NCI-H1105 (cell line): Measurements from ENCODE around the gene UNC50.

Source experiments
- DNase-seq: peaks from one replicate; lab custom pipeline; 2025; lab: John Stamatoyannopoulos, UW

The UNC50 gene, protein sequence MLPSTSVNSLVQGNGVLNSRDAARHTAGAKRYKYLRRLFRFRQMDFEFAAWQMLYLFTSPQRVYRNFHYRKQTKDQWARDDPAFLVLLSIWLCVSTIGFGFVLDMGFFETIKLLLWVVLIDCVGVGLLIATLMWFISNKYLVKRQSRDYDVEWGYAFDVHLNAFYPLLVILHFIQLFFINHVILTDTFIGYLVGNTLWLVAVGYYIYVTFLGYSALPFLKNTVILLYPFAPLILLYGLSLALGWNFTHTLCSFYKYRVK

GRCh38 chr2:98608116-98608961 is at the start of gene UNC50, which contains the start of gene COA5:
Gene UNC50, plus strand, starts transcription at chr2:98608589. Its CDS starts 1,171 bp downstream, at chr2:98609760.
Gene COA5, minus strand, starts transcription at chr2:98608512. Its CDS starts 107 bp downstream, at chr2:98608405.
- DNase-seq = peak; percentile 67

DNA sequence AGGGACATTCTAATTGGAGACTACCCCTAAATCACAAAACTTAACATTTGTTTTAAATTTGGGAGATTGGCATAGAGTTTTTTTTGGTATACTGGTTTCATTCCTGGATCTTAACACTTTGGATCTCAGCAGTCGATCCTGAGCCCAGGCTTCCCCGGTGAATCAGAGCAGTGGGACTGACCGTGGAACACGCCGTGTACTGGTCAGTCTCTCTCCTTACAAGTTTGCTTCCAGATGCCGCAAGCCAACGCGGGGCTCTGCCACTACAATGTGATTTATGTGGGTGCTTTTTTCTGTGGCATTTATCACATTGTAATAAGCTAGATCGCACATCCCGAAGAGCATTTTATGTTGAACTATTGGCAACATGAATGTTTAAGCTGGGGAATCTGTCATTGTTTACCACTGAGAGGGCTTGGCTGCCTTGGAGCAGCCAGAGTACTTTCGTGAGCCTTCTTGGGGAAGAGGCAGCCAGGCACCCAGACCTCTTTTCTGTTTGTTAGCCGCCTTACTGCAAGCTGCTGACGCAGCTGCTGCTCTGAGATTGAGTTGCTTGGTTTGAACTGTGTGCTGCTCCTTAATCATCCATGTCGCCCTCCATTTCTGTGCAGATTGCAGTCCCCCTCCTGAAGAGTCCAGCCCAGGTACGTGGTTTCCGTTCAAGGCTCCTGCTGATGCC is 49.4 kb upstream of the UNC50 start:
- no peak for DNase-seq

DNA sequence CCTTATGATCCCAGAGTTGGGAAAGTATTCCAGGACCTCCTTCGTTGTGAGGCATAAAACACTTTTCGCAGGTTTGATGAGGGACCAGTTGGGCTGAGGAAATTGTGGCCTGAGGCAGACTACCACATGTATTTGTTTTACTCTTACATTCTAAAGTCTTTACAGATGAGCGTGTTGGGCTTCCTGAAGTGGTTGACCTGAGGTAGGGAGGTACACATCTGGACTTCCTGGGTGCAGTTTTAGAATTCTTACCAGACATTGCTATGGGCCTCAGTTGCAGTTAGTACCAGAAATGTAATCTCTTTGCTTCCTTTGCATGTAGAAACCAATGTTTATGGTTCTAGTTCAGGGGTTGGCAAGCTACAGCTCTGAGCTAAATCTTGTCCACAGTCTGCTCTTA is 48.8 kb upstream of the UNC50 start:
- DNase-seq = no peak

GRCh38 chr2:98560256-98560771 is 48.1 kb upstream of the UNC50 start:
- no peak for DNase-seq

DNA sequence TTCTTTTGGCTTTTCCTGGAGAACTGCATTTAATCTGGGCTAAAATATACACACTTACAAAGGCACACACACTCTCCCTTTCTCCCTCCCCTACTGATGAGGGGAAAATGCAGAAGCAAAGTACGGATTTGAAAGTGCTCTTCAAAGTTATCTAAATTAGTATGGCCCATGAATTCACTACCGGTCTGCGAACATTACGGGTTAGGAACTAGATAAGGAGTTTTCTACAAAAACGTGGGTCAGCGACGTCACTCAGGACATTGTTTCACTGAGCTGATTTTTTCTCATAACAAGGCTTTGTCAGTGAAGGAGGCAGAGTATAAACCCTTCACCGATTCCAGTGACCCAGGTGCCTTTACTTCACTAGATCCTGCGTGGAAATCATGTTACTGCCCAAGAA is 47.4 kb upstream of the UNC50 start:
- DNase-seq = no peak

DNA sequence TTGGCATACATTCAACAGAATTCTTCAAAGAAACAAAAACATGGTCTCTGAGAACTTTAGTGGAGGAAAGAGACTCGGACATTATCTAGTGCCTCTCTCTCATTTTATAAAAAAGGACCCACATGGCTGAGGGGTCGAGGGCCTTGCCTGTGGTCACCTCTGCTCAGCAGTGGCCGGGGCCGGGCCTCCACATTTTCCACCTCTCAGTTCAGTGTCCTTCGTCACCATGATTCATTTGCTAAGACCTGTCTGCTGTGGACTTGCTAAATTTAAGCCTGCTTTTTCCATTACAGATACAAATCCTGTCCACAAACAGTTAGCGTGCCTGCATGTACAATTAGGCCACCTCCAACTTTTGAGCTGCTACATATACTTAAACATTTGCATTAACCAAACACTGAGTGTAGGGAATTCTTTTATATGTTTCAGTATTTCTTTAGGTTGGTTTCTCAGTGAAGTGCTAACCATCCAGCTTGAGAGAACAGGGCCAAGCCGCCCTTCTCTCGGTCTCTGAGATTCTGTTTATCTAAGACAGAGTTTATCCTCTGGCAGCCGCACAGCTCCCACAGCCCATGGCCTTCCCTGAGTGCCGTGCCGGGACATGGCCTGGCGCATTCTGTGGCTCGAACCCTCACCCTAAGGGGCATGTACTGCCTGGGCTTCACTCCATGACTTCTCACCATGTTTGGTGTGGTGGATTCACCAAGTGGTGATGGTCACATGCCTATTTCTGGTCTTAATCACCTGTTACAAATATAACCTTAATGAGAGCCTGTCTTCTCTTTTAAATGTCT is 46.3 kb upstream of the UNC50 start:
- no peak for DNase-seq

- no peak for DNase-seq
Measured at GRCh38 chr2:98563394-98563793, 45.0 kb upstream of the UNC50 start.

- DNase-seq = no peak
Measured at GRCh38 chr2:98564541-98565132, 43.8 kb upstream of the UNC50 start.

DNA sequence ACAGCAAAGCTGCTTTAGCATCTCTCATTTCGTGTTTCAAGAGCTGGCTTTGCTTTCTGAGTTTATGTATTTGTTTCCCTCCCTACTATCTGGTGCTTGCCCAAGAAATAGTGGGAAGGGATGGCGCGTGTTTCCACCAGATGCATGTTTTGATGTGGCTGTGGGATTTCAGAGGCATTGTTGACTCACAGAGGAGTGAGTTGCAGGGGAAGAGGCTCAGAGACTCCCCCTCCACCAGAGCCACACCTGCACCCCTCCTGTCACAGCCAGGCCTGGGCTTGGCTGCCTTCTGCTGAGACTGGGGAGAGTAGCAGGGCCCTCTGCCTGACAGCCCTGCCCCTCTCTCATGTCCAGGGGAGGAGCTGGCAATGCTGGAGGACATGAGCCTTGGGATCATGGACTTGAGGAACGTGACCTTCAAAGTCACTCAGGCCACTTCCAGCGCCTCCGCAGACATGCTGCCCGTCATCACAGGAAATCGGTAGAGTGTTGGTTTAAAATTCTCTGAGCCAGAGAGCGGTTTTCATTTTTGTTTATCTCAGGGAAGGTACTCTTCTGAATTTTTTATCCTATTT is 43.0 kb upstream of the UNC50 start:
- no peak for DNase-seq

GRCh38 chr2:98565941-98566340 is 42.4 kb upstream of the UNC50 start:
- no peak for DNase-seq

GRCh38 chr2:98568161-98568956 is 40.0 kb upstream of the UNC50 start:
- no peak for DNase-seq

DNA sequence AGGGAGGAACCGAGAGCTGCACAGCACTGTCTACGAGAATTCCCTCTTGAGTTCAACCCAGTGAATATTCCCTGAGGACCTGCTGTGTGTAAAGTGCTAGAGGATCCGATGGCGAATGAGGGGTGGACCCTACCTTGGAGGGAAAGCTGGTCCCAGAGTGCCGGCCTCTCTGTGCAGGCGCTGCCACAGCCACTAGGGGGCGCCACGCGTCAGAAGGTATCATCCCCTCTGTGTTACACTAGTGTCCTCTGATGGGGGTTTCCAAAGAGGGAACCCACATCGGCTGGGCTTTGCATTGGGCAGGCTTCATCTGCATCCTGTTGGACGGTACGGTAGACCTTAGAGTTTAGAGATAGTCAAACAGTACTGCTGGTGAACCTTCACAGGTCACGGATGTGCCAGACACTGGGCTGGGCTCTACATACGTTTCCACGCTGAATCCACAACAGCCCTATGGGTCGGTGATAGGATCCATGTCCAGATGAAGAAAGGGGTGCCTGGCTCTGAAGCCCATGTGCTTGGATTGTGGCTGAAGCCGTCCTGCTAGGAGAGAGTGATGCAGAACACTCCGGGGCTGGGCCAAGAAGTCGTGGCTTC is 39.1 kb upstream of the UNC50 start:
- peak; percentile 15 for DNase-seq

- DNase-seq = no peak
Measured at GRCh38 chr2:98569915-98570314, 38.5 kb upstream of the UNC50 start.

GRCh38 chr2:98570356-98570755 is 38.0 kb upstream of the UNC50 start:
- DNase-seq = no peak

DNA sequence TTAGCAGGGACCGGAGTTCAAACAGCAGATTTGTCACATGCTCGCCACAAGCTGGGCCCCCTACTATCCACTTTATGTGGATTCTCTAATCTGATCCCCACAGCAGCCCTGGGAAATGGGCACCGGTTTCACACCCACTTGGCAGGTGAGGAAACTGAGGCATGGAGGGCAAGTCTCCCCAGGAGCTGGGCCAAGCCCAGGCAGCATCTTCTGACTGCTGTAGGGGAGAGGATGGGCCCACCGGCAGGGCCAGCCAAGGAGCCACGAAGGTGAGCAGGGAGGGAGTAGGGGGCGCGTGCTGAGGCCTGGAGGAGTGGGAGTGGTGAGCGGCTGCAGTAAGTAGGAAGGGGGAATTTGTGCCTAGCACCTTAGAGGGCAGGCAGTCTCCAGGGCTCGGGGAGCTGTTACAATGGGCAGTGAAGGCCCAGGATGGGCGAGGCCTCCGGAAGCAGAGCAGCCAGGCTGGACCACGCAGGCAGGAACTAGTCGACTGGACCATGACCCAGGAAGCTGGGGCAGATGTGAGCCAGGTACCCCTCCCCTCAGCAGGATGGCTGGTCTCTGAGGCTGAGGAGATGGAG is 37.2 kb upstream of the UNC50 start:
- DNase-seq = no peak

DNA sequence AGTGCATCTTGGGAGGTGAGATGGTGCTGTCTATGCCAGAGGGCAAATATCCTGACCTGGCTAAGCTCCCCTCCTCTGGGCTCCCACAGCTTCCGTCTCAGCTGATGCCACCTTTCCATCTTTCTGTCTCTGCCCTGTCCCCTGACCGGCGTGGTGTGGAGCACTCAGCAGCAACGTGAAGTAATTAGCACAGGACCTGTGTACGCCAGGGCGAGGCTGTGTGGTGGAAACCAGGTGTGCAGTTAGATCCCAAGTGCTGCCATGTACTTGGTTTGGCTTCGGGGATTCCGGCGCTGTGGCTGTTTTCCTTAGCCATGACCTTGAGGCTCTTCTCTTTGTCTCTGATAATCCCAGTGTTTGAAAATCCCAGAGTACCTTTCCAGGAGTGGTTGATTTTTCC is 36.6 kb upstream of the UNC50 start:
- no peak for DNase-seq

- no peak for DNase-seq
Measured at GRCh38 chr2:98572211-98572610, 36.2 kb upstream of the UNC50 start.

- DNase-seq = no peak
Measured at GRCh38 chr2:98572676-98573075, 35.7 kb upstream of the UNC50 start.

GRCh38 chr2:98573426-98573825 is 35.0 kb upstream of the UNC50 start:
- DNase-seq = no peak
